ENCODE results near the gene ZNF2.

The ZNF2 gene

DNA sequence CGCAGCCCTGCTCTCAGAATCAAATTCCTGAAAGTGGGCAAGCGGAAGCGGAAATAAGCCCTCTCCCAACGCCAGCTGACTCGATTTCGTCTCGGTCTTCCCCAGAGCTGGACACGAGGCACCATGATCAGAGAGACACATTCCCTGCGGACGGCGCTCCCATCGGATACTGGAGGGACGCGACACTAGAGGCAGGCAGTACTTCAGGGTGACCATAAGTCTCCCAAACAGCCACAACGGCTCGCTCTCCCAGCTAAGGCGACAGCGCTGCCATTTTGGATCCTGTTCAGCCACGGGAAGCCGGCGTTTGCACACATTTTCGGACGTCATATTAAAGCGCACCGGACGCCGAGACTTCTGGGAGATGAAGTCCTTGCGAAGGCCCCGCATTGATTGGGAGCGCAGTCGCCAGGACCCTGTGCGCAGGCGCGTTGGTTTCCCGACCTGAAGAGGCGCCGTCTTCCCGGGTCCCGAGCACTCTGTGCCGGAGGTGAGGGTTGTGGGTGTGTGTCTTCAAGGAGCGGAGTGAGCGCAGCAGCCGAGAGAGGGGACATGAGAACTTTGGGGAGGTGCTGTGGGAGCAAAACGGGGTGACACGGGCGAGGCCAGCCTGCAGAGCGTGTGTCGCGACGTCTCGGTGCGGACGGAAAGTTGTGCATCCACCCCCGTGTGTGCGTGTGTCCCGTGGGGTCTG lies at the start of gene ZNF2:
TSS of gene ZNF2 (plus strand) at position 439 of the 694 bp plus-strand sequence. CDS start 10,418 bp downstream, outside the sequence.
- H3K27ac ChIP-seq, result peak within 1 kb of the TSS; percentile 81
- TF ChIP-seq ZFX (IDR thresholded peaks at IDR 0.05), result no peak
- TF ChIP-seq, protein P1, sequence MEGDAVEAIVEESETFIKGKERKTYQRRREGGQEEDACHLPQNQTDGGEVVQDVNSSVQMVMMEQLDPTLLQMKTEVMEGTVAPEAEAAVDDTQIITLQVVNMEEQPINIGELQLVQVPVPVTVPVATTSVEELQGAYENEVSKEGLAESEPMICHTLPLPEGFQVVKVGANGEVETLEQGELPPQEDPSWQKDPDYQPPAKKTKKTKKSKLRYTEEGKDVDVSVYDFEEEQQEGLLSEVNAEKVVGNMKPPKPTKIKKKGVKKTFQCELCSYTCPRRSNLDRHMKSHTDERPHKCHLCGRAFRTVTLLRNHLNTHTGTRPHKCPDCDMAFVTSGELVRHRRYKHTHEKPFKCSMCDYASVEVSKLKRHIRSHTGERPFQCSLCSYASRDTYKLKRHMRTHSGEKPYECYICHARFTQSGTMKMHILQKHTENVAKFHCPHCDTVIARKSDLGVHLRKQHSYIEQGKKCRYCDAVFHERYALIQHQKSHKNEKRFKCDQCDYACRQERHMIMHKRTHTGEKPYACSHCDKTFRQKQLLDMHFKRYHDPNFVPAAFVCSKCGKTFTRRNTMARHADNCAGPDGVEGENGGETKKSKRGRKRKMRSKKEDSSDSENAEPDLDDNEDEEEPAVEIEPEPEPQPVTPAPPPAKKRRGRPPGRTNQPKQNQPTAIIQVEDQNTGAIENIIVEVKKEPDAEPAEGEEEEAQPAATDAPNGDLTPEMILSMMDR (conservative IDR thresholded peaks at IDR 0.05), result no peak

DNA sequence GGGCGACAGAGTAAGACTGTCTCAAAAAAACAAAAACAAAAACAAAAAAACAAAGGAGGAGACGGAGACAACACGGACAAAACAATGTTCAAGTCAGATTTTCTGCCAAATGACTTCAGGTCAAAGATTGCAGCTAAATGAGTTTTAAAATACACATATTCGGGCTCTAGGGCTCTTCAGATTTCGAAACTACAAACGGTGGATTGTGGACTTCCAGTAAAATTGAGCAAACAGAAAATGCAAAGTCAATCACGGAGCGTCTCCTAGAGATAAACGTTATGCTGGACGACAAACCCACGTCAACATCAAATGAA lies 44.6 kb upstream of the ZNF2 start:
- H3K27ac ChIP-seq, result peak overlapping the region; percentile 99
- TF ChIP-seq, protein P1 (conservative IDR thresholded peaks at IDR 0.05), result no peak
- no peak for TF ChIP-seq ZFX (IDR thresholded peaks at IDR 0.05)

DNA sequence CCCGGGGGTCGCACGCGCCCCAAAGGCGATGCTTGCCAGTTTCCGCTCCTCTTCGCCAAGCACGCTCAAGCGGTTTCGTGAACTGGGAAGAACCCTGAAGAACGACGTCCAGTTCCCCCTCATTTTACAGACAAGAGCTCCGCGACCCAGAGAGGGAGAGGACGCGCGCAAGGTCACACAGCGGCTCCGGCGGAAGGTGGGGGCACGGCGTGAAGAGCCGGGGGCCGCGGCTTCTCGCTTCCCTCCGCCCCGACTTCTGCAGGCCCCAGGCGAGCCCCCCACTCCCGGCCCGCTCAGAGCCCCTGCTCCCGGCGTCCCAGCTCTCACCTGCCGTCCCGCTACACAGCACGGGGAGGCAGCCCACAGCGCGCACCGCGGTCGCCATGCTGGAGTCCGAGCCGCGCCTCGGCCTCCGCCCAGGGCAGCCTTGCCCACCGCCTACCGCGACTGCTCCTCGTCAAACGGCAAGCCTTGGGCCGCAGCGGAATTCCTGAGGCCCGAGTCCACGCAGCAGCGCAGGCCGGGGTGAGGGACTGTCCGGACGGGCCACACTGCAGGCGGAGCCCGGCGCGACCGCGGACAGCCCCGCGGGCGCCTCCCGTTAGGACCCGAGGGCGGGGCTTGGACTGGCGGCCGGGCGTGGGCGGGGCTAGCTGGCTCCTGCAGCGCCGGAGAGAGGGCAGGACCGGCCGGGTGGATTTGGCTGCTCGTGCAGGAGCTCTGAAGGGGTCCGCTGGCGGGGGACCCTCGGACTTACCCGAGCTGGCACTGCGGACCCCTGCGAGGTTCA lies 44.0 kb upstream of the ZNF2 start, which contains the start of gene MRPS5:
TSS of gene MRPS5 (minus strand) at position 402 of the 790 bp plus-strand sequence. CDS start at position 385, 17 bp downstream.
- TF ChIP-seq, protein P1 (conservative IDR thresholded peaks at IDR 0.05), result no peak; the same call in 1 of the 2 replicates
- peak; percentile 60 for TF ChIP-seq ZFX (IDR thresholded peaks at IDR 0.05)
- peak within 1 kb of the TSS; percentile 99 for H3K27ac ChIP-seq

DNA sequence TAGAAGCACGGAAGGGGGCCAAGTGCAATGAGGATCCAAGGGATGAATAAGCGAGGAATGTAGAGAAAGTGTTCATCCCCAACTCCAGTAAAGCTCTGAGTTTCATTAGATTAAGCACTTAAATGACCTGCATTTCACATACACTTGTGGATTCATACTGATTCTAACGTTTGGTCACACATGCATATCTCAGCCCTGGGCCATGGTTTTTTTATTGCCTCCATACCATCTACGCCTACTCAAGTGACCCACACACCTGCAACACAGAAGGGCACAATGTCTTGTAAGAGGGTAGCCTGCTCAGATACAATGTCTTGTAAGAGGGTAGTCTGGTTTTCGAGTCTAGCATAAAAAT lies 43.4 kb upstream of the ZNF2 start:
- H3K27ac ChIP-seq, result peak overlapping the region; percentile 99
- TF ChIP-seq, protein P1 (conservative IDR thresholded peaks at IDR 0.05), result no peak
- TF ChIP-seq ZFX (IDR thresholded peaks at IDR 0.05), result no peak

DNA sequence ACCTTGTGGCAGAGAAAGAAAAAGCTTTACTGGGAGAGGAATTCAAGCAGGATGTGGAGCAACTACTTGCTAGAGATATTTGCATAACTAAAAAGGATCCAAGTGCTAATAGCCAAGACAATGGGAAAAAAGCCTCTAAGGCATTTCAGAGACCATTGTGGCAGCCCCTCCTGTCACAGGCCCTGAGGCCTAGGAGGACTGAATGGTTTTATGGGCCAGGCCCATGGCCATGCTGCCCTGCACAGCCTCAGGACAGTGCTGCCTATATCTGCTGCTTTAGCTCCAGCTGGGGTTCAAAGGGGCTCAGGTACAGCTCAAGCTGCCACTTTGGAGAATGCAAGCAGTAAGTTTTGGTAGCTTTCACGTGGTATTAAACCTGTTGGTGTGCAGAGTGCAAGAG lies 26.9 kb upstream of the ZNF2 start:
- TF ChIP-seq, protein P1 (conservative IDR thresholded peaks at IDR 0.05), result no peak
- no peak for TF ChIP-seq ZFX (IDR thresholded peaks at IDR 0.05)
- no peak overlapping the region for H3K27ac ChIP-seq

DNA sequence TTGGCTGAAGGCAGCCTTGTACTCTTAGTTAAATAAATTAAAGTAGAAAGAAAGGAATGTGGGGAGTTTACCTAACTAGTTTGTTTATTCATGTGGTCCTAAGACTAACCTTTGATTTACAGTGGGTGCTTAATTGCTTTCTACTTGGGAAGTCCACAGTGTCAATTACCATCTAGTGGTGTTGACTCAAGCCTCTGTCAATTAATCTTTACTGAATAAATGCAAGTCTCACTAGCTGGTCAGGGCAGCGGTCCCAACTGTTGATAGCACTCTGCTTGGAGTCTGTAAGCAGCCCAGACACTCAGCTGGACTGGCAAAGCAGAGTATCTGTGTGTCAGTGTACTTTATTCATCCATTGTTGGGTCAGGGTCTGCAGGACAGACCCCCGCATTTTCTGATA lies 21.8 kb upstream of the ZNF2 start:
- H3K27ac ChIP-seq, result no peak overlapping the region
- TF ChIP-seq ZFX (IDR thresholded peaks at IDR 0.05), result no peak
- TF ChIP-seq, protein P1 (conservative IDR thresholded peaks at IDR 0.05), result no peak

DNA sequence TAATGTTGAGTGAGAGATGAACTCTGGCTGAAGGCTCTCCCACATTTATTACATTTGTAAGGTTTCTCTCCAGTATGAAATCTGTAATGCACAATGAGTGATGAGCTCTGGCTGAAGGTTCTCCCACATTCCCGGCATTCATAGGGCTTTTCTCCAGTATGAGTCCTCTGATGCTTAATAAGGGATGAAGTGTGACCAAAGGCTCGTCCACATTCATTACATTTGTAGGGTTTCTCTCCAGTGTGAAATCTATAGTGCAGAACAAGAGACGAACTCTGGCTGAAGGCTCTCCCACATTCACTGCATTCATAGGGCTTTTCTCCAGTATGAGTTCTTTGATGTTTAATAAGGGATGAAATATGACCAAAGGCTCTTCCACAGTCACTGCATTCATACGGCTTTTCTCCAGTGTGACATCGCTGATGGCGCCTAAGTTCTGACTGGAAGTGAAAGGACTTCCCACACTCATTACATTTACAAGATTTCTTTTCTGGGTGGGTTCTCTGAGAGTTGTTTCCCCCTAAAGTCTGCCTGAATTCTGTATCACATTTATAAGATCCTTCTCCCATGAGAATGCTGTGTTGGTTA lies 16.1 kb upstream of the ZNF2 start:
- TF ChIP-seq ZFX (IDR thresholded peaks at IDR 0.05), result no peak
- TF ChIP-seq, protein P1 (conservative IDR thresholded peaks at IDR 0.05), result no peak

More for the DNA sequence above, 16.1 kb upstream of the ZNF2 start:
- H3K27ac ChIP-seq, result no peak overlapping the region
